ENCODE data around the gene C17orf113.
"Not testable (repeated sequence)": the region's sequence is repeated elsewhere in the genome, so short reads cannot be mapped to it uniquely, and the experiment has no call there.

The C17orf113 gene

DNA sequence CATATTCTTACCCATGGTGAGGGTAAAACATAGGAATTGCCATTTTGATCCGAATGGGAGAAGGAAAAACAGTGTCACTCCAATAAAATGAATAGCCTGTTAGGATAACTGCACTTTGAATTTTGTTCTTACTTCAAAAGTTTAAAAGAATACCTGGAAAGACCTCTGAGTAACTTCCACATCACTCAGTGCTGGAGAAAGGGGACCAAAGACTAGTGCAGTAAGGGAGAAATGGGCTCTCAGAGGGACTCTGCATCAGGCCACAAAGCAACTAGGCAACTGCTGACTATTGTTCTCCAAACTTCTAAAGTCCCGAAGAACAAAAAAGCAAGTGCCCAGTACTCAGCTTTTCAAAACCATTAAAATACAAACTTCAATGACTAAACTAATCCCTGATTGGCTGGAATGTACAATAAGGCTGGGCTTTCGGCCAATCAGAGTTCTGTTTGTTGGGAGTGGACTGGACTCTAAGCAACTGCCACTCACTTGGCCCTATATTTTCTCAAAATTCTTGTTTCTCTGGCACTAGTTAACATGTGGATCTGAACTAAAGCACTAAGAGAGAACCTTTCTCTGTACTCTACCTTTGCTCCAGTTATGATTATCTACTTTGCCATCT lies 39.4 kb downstream of the C17orf113 start:
- H3K27me3 ChIP-seq (ENCODE audit: control insufficient read depth, insufficient read depth, low read length) = no peaks in the 10 kb centered on the region
- H3K36me3 ChIP-seq (ENCODE audit: control insufficient read depth, insufficient read depth, low read length) = peaks cover 13% of the 10 kb centered on the region; the same call in 1 of the 2 replicates
- H3K9me3 ChIP-seq (ENCODE audit: control insufficient read depth, insufficient read depth, low read depth, low read length) = no peaks in the 10 kb centered on the region
- H3K9ac ChIP-seq (ENCODE audit: low read length) = peak overlapping the region; percentile 15
- H3K4me1 ChIP-seq (ENCODE audit: control insufficient read depth, insufficient read depth, low read length) = peaks cover 30% of the 10 kb centered on the region
- H3K4me3 ChIP-seq (ENCODE audit: low read depth, low read length) = no peak overlapping the region
- peak overlapping the region; percentile 57 for H3K27ac ChIP-seq (ENCODE audit: low read depth, low read length)

DNA sequence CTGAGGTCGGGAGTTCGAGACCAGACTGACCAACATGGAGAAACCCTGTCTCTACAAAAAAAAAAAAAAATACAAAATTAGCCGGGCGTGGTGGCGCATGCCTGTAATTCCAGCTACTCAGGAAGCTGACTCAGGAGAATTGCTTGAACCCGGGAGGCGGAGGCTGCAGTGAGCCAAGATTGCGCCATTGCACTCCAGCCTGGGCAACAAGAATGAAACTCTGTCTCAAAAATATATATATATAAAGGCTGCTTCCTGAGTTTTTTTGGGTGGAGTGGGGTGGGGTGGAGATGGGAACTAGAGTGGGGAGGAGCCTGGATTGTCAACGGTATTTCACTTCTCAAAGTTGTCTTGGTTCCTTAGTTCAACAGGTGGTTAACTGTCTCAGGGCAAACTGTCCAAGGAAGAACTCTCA lies 40.1 kb downstream of the C17orf113 start:
- Histone ChIP-seq H3K4me1 (ENCODE audit: control insufficient read depth, insufficient read depth, low read length) (peaks cover 29% of the 10 kb centered on the region), H3K27ac (ENCODE audit: low read depth, low read length) (0 out of 2 replicates have a peak overlapping the region, but pooled peaks have one; percentile 57), H3K36me3 (ENCODE audit: control insufficient read depth, insufficient read depth, low read length) (peaks cover 12% of the 10 kb centered on the region; the same call in 1 of the 2 replicates)
- not testable (repeated sequence) for H3K27me3 ChIP-seq (ENCODE audit: control insufficient read depth, insufficient read depth, low read length); H3K4me3 ChIP-seq (ENCODE audit: low read depth, low read length); H3K9me3 ChIP-seq (ENCODE audit: control insufficient read depth, insufficient read depth, low read depth, low read length); H3K9ac ChIP-seq (ENCODE audit: low read length)

DNA sequence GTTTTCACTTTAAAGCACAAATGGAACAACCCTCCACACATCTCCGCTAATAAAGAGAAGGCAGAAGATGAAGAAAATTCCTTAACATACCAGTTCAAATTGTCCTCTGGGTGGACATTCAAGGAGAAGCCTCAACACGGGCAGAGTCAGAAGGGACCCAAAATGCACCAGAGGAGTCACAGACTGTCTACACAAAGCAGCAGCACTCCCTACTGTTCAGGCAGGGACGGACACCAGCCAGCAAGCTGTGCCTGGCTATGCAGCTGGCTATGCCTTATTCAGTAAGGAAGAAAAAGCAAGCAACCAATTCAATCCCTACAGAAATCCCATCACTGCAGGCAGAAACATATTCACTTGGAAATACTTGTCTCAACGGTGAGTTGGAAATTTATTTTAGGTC lies 41.2 kb downstream of the C17orf113 start:
- Histone ChIP-seq H3K4me1 (ENCODE audit: control insufficient read depth, insufficient read depth, low read length) (peaks cover 29% of the 10 kb centered on the region), H3K27me3 (ENCODE audit: control insufficient read depth, insufficient read depth, low read length) (no peaks in the 10 kb centered on the region), H3K9me3 (ENCODE audit: control insufficient read depth, insufficient read depth, low read depth, low read length) (no peaks in the 10 kb centered on the region), H3K36me3 (ENCODE audit: control insufficient read depth, insufficient read depth, low read length) (0 out of 2 replicates have a peak, but pooled peaks cover 9% of the 10 kb centered on the region), H3K9ac (ENCODE audit: low read length) (no peak overlapping the region), H3K4me3 (ENCODE audit: low read depth, low read length) (no peak overlapping the region), H3K27ac (ENCODE audit: low read depth, low read length) (no peak overlapping the region)

DNA sequence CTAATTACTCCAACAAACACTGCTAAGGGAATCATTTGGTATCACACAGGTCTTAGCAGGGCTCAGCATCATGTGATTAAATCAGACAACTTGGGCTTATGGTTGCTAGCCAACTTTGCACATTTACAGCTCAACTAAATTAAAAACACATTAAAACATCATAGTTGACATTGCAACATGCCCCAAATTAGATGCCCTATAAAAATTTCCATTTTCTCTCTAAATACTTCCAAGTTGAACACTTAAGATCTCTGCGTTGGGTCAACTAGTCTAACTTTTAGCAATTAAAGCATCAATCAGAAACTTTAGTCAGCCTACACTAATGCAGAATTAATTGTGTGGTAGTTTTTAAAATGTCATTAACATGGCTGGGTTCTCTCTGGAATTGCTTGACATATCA lies 45.2 kb downstream of the C17orf113 start:
- Histone ChIP-seq H3K27ac (ENCODE audit: low read depth, low read length) (no peak overlapping the region), H3K4me1 (ENCODE audit: control insufficient read depth, insufficient read depth, low read length) (no peaks in the 10 kb centered on the region; the same call in 1 of the 2 replicates), H3K36me3 (ENCODE audit: control insufficient read depth, insufficient read depth, low read length) (peaks cover 44% of the 10 kb centered on the region), H3K9ac (ENCODE audit: low read length) (no peak overlapping the region), H3K4me3 (ENCODE audit: low read depth, low read length) (no peak overlapping the region), H3K27me3 (ENCODE audit: control insufficient read depth, insufficient read depth, low read length) (no peaks in the 10 kb centered on the region), H3K9me3 (ENCODE audit: control insufficient read depth, insufficient read depth, low read depth, low read length) (no peaks in the 10 kb centered on the region)

DNA sequence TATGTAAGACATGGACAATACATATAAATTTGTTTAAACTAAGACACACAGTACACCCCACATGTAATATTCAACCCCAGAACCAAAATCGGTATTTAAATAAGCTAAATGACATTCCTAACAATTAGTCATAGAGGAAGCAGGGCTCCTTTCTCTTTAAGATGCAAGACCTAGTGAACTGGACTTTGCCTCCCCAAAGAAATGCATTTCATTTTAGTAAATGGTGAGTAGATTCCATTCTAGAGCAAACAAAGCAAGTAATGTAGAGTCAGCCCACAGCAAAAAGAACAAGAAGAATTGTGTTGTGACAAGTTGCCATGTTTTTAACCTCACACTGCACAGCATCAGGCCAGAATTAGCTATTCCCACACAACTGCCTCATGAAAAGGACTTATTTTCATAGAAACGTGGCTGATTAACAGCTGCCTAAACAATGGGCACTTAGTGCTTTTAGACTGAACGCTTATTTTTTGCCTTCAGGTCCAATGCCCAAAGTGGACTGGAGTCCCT lies 47.6 kb downstream of the C17orf113 start:
- H3K4me1 ChIP-seq (ENCODE audit: control insufficient read depth, insufficient read depth, low read length) = no peaks in the 10 kb centered on the region; the same call in 1 of the 2 replicates

DNA sequence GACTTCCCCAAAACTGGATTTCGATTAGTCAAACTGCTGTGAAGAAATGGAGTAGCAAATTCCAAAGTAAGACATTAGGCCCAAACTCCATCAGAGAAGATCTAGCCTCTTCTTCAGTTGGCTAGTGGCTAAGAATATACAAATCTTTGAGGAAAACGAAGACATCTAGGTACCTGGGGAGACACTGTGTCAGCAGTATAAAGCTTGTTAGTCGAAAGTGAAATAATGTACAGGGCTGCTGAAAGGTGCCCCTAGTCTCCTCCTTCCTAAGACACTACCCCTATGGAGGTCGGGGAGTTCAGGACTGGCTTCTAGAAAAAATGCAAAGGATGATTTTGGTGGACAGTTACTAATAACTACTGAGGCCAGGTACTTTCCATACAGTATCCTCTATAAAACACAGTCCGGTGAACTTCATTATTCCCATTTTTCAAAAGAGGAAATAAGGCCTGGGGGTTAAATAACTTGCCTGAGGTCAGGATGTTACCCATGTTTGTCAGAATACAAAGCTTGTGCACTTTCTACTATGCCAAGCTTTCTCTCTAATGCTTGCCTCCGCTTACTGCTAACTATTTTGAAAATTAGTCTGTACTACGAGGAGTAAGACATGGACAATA lies 48.1 kb downstream of the C17orf113 start:
- no peak overlapping the region for H3K27ac ChIP-seq (ENCODE audit: low read depth, low read length)

More for the DNA sequence above, 47.6 kb downstream of the C17orf113 start:
- no peak overlapping the region for H3K27ac ChIP-seq (ENCODE audit: low read depth, low read length)
- H3K27me3 ChIP-seq (ENCODE audit: control insufficient read depth, insufficient read depth, low read length) = no peaks in the 10 kb centered on the region
- no peak overlapping the region for H3K9ac ChIP-seq (ENCODE audit: low read length)
- H3K4me3 ChIP-seq (ENCODE audit: low read depth, low read length) = no peak overlapping the region
- no peaks in the 10 kb centered on the region for H3K9me3 ChIP-seq (ENCODE audit: control insufficient read depth, insufficient read depth, low read depth, low read length)
- peaks cover 55% of the 10 kb centered on the region for H3K36me3 ChIP-seq (ENCODE audit: control insufficient read depth, insufficient read depth, low read length)

DNA sequence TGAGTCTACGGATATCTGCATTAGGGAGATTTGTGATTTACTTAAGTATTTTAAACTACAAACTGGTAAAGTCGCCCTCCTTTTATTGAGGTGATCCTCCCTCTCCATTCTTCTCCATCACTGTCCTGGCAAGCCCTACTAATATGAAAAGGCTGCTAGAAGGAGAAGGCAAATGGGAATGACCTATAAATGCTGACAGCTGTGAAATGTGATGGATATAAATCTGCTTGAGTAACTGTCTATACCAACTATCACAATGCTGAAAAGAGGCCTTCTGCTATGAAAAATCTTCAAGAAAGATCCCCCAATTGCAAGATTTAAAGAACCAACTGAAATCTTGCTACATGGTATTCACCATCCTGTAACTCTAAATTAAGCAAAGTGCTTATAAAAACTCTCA lies 48.7 kb downstream of the C17orf113 start:
- Histone ChIP-seq H3K36me3 (ENCODE audit: control insufficient read depth, insufficient read depth, low read length) (peaks cover 67% of the 10 kb centered on the region), H3K9ac (ENCODE audit: low read length) (no peak overlapping the region), H3K27ac (ENCODE audit: low read depth, low read length) (no peak overlapping the region), H3K4me1 (ENCODE audit: control insufficient read depth, insufficient read depth, low read length) (no peaks in the 10 kb centered on the region; the same call in 1 of the 2 replicates), H3K27me3 (ENCODE audit: control insufficient read depth, insufficient read depth, low read length) (no peaks in the 10 kb centered on the region), H3K4me3 (ENCODE audit: low read depth, low read length) (no peak overlapping the region), H3K9me3 (ENCODE audit: control insufficient read depth, insufficient read depth, low read depth, low read length) (no peaks in the 10 kb centered on the region)

More for the DNA sequence above, 48.1 kb downstream of the C17orf113 start:
- H3K4me1 ChIP-seq (ENCODE audit: control insufficient read depth, insufficient read depth, low read length) = no peaks in the 10 kb centered on the region; the same call in 1 of the 2 replicates
- H3K9me3 ChIP-seq (ENCODE audit: control insufficient read depth, insufficient read depth, low read depth, low read length) = no peaks in the 10 kb centered on the region
- H3K36me3 ChIP-seq (ENCODE audit: control insufficient read depth, insufficient read depth, low read length) = peaks cover 61% of the 10 kb centered on the region
- no peak overlapping the region for H3K9ac ChIP-seq (ENCODE audit: low read length)
- H3K27me3 ChIP-seq (ENCODE audit: control insufficient read depth, insufficient read depth, low read length) = no peaks in the 10 kb centered on the region
- H3K4me3 ChIP-seq (ENCODE audit: low read depth, low read length) = no peak overlapping the region

DNA sequence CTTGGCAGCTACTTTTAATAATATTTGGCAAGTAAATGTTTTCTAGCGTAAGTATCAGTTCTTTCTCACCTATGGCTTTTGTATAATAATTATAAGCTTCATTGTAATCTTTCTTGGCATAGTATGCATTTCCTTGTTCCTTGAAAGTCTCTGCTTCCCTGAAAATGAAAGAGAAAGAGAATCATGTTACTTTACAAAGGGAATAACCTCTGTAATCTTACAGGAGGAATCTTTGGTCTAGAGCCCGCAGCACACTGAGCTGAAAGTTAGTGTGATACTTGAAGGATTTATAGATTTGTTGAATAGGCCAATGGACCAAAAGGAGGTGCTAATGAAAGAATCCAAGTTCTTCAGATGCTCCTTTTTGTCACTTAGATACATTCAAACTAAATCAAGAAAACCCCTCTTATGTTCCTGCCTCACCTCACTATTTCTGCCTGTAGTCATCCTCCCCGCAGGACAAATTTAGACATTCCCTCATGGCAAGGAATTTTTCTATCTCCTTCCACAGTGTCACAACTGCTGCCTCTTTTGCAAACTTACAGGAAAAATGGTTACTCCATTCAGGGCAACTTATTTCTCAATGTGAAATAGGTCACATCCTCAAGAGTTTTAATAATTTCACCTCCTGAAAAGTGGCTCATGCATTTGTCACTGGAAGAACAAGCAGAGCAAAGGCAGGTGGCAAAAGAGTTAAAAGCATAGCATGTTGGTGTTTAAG lies 49.8 kb downstream of the C17orf113 start:
- H3K4me1 ChIP-seq (ENCODE audit: control insufficient read depth, insufficient read depth, low read length) = no peaks in the 10 kb centered on the region; the same call in 1 of the 2 replicates
- no peaks in the 10 kb centered on the region for H3K27me3 ChIP-seq (ENCODE audit: control insufficient read depth, insufficient read depth, low read length)
- no peak overlapping the region for H3K9ac ChIP-seq (ENCODE audit: low read length)
- H3K4me3 ChIP-seq (ENCODE audit: low read depth, low read length) = no peak overlapping the region
- H3K36me3 ChIP-seq (ENCODE audit: control insufficient read depth, insufficient read depth, low read length) = peaks cover 78% of the 10 kb centered on the region
- no peaks in the 10 kb centered on the region for H3K9me3 ChIP-seq (ENCODE audit: control insufficient read depth, insufficient read depth, low read depth, low read length)
- no peak overlapping the region for H3K27ac ChIP-seq (ENCODE audit: low read depth, low read length)

DNA sequence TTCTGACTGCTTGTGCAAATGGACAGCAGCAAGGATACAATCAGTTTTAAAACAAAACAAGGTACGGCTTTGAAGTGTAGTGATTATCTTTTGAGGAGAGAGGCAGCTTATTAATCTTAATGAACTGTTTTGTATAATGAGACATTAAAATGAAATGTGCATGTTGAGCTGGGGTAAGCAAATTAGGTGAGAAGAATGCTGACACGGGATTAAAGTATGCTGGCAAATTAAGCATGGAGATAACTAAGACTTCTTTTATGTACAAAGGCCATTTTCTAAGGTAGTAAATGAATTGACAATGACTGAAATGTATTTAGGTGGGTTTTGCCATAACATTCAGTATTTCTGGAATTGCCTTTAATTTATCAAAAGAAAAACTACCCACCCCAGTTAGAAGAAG lies 51.9 kb downstream of the C17orf113 start:
- Histone ChIP-seq H3K27ac (ENCODE audit: low read depth, low read length) (no peak overlapping the region), H3K36me3 (ENCODE audit: control insufficient read depth, insufficient read depth, low read length) (peaks cover 95% of the 10 kb centered on the region), H3K4me1 (ENCODE audit: control insufficient read depth, insufficient read depth, low read length) (no peaks in the 10 kb centered on the region; the same call in 1 of the 2 replicates), H3K27me3 (ENCODE audit: control insufficient read depth, insufficient read depth, low read length) (no peaks in the 10 kb centered on the region), H3K9ac (ENCODE audit: low read length) (no peak overlapping the region), H3K4me3 (ENCODE audit: low read depth, low read length) (no peak overlapping the region), H3K9me3 (ENCODE audit: control insufficient read depth, insufficient read depth, low read depth, low read length) (no peaks in the 10 kb centered on the region)

DNA sequence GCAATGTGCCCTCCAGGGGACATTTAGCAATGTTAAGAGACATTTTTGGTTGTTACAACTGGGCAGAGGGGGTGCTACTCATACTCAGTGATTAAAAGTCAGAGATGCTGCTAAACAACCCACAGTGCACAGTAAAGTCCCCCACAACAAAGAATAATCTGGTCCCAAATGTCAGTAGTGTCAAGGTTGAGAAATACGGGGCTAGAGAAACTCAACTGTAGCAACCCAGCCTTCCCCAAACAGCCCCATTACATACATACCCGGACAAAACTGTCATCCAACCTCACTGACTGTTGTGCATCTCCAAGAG lies 53.6 kb downstream of the C17orf113 start:
- Histone ChIP-seq H3K36me3 (ENCODE audit: control insufficient read depth, insufficient read depth, low read length) (peaks cover 94% of the 10 kb centered on the region), H3K27ac (ENCODE audit: low read depth, low read length) (no peak overlapping the region), H3K27me3 (ENCODE audit: control insufficient read depth, insufficient read depth, low read length) (no peaks in the 10 kb centered on the region), H3K9ac (ENCODE audit: low read length) (no peak overlapping the region), H3K4me1 (ENCODE audit: control insufficient read depth, insufficient read depth, low read length) (no peaks in the 10 kb centered on the region), H3K4me3 (ENCODE audit: low read depth, low read length) (no peak overlapping the region), H3K9me3 (ENCODE audit: control insufficient read depth, insufficient read depth, low read depth, low read length) (no peaks in the 10 kb centered on the region)

DNA sequence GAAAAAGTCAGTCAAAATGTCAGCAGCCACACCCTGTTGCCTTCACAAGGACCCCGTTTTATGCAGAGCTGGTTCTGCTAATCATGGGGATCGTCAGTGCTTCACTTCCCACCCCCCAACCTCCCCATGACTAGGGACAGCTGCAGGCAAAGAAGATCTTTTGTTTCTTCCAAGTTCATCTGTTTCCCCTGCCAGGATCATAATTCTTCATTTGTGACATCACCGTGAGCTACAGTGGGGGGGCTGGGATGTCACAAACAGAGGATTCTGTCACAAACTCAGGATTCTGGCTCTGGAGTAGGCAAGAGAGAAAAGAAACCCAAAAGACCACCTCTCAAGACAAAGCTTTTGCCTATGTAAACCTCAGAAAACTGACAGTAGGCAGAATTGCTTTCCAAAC lies 57.8 kb downstream of the C17orf113 start:
- H3K27ac ChIP-seq (ENCODE audit: low read depth, low read length) = no peak overlapping the region
- no peak overlapping the region for H3K9ac ChIP-seq (ENCODE audit: low read length)
- H3K27me3 ChIP-seq (ENCODE audit: control insufficient read depth, insufficient read depth, low read length) = no peaks in the 10 kb centered on the region
- no peak overlapping the region for H3K4me3 ChIP-seq (ENCODE audit: low read depth, low read length)
- H3K4me1 ChIP-seq (ENCODE audit: control insufficient read depth, insufficient read depth, low read length) = no peaks in the 10 kb centered on the region
- H3K9me3 ChIP-seq (ENCODE audit: control insufficient read depth, insufficient read depth, low read depth, low read length) = no peaks in the 10 kb centered on the region
- H3K36me3 ChIP-seq (ENCODE audit: control insufficient read depth, insufficient read depth, low read length) = peaks cover 96% of the 10 kb centered on the region

Measured in HUES6 (cell line).